ENCODE measurements around the gene TEP1. TPM values are rescaled to one million over a fixed set of nuclear protein-coding genes. Genes with fewer than 3 reads are reported as not detected.

TEP1 gene
- total and polyA plus RNA-seq, 2 experiments from 2014 or later: 3.0 to 8.5 TPM

DNA sequence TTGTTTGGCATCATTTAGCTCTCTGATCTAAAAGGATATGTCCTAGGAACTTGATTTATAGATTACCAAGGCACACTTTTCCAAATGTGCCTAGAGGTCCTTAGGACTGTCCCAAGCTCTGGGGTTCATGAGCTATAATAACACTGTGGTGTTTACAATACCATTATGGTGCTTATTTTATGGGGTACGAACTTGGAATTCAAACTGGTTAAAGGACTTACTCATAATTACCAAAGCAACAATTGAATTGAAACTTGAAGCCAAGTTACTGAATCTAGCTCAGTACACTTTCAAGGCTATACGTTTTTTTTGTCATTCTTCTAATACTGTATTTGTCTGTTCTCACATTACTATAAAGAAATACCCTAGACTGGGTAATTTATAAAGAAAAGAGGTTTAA, 9.6 kb upstream of the TEP1 start:
- H3K9me2 ChIP-seq (ENCODE audit: insufficient read depth): peaks cover 6% of the 10 kb centered on the region; the same call in 1 of the 2 replicates
- TF ChIP-seq EZH2phosphoT487 (IDR thresholded peaks at IDR 0.05; ENCODE audit: unreplicated experiment) (no peak), ZNF331 (CRISPR knock-in tag; IDR thresholded peaks at IDR 0.05; ENCODE audit: low read depth) (no peak), EZH2 (IDR thresholded peaks at IDR 0.05; ENCODE audit: low read depth, unreplicated experiment) (no peak), STAT1 (IDR thresholded peaks at IDR 0.05; ENCODE audit: unreplicated experiment) (no peak), POLR2AphosphoS5 (IDR thresholded peaks at IDR 0.05; ENCODE audit: low read depth) (no peak), NANOG (IDR thresholded peaks at IDR 0.05; ENCODE audit: borderline replicate concordance) (no peak), ZNF114 (CRISPR knock-in tag; IDR thresholded peaks at IDR 0.05) (no peak), JUNB (IDR thresholded peaks at IDR 0.05; ENCODE audit: unreplicated experiment) (no peak), CREB1 (CRISPR knock-in tag; IDR thresholded peaks at IDR 0.05; ENCODE audit: low read depth) (no peak)
- TF ChIP-seq, protein P1, sequence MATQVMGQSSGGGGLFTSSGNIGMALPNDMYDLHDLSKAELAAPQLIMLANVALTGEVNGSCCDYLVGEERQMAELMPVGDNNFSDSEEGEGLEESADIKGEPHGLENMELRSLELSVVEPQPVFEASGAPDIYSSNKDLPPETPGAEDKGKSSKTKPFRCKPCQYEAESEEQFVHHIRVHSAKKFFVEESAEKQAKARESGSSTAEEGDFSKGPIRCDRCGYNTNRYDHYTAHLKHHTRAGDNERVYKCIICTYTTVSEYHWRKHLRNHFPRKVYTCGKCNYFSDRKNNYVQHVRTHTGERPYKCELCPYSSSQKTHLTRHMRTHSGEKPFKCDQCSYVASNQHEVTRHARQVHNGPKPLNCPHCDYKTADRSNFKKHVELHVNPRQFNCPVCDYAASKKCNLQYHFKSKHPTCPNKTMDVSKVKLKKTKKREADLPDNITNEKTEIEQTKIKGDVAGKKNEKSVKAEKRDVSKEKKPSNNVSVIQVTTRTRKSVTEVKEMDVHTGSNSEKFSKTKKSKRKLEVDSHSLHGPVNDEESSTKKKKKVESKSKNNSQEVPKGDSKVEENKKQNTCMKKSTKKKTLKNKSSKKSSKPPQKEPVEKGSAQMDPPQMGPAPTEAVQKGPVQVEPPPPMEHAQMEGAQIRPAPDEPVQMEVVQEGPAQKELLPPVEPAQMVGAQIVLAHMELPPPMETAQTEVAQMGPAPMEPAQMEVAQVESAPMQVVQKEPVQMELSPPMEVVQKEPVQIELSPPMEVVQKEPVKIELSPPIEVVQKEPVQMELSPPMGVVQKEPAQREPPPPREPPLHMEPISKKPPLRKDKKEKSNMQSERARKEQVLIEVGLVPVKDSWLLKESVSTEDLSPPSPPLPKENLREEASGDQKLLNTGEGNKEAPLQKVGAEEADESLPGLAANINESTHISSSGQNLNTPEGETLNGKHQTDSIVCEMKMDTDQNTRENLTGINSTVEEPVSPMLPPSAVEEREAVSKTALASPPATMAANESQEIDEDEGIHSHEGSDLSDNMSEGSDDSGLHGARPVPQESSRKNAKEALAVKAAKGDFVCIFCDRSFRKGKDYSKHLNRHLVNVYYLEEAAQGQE (IDR thresholded peaks at IDR 0.05; ENCODE audit: unreplicated experiment): no peak
- TF ChIP-seq, protein P2, sequence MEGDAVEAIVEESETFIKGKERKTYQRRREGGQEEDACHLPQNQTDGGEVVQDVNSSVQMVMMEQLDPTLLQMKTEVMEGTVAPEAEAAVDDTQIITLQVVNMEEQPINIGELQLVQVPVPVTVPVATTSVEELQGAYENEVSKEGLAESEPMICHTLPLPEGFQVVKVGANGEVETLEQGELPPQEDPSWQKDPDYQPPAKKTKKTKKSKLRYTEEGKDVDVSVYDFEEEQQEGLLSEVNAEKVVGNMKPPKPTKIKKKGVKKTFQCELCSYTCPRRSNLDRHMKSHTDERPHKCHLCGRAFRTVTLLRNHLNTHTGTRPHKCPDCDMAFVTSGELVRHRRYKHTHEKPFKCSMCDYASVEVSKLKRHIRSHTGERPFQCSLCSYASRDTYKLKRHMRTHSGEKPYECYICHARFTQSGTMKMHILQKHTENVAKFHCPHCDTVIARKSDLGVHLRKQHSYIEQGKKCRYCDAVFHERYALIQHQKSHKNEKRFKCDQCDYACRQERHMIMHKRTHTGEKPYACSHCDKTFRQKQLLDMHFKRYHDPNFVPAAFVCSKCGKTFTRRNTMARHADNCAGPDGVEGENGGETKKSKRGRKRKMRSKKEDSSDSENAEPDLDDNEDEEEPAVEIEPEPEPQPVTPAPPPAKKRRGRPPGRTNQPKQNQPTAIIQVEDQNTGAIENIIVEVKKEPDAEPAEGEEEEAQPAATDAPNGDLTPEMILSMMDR (conservative IDR thresholded peaks at IDR 0.05; ENCODE audit: low read depth in 2 of 2): no peak
- TF ChIP-seq, protein P3, sequence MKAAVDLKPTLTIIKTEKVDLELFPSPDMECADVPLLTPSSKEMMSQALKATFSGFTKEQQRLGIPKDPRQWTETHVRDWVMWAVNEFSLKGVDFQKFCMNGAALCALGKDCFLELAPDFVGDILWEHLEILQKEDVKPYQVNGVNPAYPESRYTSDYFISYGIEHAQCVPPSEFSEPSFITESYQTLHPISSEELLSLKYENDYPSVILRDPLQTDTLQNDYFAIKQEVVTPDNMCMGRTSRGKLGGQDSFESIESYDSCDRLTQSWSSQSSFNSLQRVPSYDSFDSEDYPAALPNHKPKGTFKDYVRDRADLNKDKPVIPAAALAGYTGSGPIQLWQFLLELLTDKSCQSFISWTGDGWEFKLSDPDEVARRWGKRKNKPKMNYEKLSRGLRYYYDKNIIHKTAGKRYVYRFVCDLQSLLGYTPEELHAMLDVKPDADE (IDR thresholded peaks at IDR 0.05): no peak
- TF ChIP-seq, protein P4, sequence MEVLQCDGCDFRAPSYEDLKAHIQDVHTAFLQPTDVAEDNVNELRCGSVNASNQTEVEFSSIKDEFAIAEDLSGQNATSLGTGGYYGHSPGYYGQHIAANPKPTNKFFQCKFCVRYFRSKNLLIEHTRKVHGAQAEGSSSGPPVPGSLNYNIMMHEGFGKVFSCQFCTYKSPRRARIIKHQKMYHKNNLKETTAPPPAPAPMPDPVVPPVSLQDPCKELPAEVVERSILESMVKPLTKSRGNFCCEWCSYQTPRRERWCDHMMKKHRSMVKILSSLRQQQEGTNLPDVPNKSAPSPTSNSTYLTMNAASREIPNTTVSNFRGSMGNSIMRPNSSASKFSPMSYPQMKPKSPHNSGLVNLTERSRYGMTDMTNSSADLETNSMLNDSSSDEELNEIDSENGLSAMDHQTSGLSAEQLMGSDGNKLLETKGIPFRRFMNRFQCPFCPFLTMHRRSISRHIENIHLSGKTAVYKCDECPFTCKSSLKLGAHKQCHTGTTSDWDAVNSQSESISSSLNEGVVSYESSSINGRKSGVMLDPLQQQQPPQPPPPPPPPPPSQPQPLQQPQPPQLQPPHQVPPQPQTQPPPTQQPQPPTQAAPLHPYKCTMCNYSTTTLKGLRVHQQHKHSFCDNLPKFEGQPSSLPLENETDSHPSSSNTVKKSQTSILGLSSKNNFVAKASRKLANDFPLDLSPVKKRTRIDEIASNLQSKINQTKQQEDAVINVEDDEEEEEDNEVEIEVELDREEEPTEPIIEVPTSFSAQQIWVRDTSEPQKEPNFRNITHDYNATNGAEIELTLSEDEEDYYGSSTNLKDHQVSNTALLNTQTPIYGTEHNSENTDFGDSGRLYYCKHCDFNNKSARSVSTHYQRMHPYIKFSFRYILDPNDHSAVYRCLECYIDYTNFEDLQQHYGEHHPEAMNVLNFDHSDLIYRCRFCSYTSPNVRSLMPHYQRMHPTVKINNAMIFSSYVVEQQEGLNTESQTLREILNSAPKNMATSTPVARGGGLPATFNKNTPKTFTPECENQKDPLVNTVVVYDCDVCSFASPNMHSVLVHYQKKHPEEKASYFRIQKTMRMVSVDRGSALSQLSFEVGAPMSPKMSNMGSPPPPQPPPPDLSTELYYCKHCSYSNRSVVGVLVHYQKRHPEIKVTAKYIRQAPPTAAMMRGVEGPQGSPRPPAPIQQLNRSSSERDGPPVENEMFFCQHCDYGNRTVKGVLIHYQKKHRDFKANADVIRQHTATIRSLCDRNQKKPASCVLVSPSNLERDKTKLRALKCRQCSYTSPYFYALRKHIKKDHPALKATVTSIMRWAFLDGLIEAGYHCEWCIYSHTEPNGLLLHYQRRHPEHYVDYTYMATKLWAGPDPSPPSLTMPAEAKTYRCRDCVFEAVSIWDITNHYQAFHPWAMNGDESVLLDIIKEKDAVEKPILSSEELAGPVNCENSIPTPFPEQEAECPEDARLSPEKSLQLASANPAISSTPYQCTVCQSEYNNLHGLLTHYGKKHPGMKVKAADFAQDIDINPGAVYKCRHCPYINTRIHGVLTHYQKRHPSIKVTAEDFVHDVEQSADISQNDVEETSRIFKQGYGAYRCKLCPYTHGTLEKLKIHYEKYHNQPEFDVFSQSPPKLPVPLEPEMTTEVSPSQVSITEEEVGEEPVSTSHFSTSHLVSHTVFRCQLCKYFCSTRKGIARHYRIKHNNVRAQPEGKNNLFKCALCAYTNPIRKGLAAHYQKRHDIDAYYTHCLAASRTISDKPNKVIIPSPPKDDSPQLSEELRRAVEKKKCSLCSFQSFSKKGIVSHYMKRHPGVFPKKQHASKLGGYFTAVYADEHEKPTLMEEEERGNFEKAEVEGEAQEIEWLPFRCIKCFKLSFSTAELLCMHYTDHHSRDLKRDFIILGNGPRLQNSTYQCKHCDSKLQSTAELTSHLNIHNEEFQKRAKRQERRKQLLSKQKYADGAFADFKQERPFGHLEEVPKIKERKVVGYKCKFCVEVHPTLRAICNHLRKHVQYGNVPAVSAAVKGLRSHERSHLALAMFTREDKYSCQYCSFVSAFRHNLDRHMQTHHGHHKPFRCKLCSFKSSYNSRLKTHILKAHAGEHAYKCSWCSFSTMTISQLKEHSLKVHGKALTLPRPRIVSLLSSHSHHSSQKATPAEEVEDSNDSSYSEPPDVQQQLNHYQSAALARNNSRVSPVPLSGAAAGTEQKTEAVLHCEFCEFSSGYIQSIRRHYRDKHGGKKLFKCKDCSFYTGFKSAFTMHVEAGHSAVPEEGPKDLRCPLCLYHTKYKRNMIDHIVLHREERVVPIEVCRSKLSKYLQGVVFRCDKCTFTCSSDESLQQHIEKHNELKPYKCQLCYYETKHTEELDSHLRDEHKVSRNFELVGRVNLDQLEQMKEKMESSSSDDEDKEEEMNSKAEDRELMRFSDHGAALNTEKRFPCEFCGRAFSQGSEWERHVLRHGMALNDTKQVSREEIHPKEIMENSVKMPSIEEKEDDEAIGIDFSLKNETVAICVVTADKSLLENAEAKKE (CRISPR knock-in tag; IDR thresholded peaks at IDR 0.05): no peak
- no peak overlapping the region for H3K27ac ChIP-seq (ENCODE audit: low read depth)
- no peaks in the 10 kb centered on the region for H3K79me2 ChIP-seq (replicated peaks; ENCODE audit: insufficient read depth)
- H2AFZ ChIP-seq: no peak overlapping the region
- Mint-ChIP-seq H3K36me3 (ENCODE audit: low read depth) (no peaks in the 10 kb centered on the region), H3K27me3 (ENCODE audit: insufficient read depth, low read depth, poor library complexity) (peaks cover 6% of the 10 kb centered on the region), H3K9me3 (no peaks in the 10 kb centered on the region), H3K4me3 (no peak overlapping the region), H3K27ac (no peak overlapping the region), H3K4me1 (peaks cover 24% of the 10 kb centered on the region)
- no peaks in the 10 kb centered on the region for H3K27me3 ChIP-seq (ENCODE audit: insufficient read depth)
- peaks cover 23% of the 10 kb centered on the region for H3K4me1 ChIP-seq (ENCODE audit: insufficient read depth)
- no peaks in the 10 kb centered on the region for H3K36me3 ChIP-seq (ENCODE audit: insufficient read depth)
- ATAC-seq: no peak
- H3K4me2 ChIP-seq: no peak overlapping the region
- no peak for DNase-seq (ENCODE audit: low spot score)
- H3K4me3 ChIP-seq: no peak overlapping the region
- 0 out of 2 replicates have a peak, but pooled peaks cover 9% of the 10 kb centered on the region for H3F3A ChIP-seq (replicated peaks; ENCODE audit: low read depth)
- no peaks in the 10 kb centered on the region for H4K20me1 ChIP-seq (replicated peaks; ENCODE audit: insufficient read depth)
